Mesendoderm (in vitro differentiated cells): Measurements from ENCODE around the gene PADI4.
A peak's percentile ranks its signal among the peaks of the same experiment; 100 is the strongest.

Experiments
- DNase-seq: peaks from one replicate; pipeline ENCODE4 v3.0.0; 2013
- H2AK5ac ChIP-seq: 2 replicates; pipeline ENCODE4 v1.6.1; 2013; ENCODE audit warnings: low read length, inconsistent platforms
- H2BK120ac ChIP-seq: 2 replicates; pipeline ENCODE4 v1.6.1; 2013; ENCODE audit warnings: low read depth, mild to moderate bottlenecking, low read length, moderate library complexity, mixed read lengths
- H2BK15ac ChIP-seq: replicated peaks from 2 replicates; pipeline ENCODE4 v1.6.1; 2013; ENCODE audit warnings: low read depth, mild to moderate bottlenecking, moderate library complexity
- H2BK5ac ChIP-seq: 2 replicates; pipeline ENCODE4 v1.6.1; 2013; ENCODE audit warnings: low read length, inconsistent platforms
- H3K18ac ChIP-seq: 2 replicates; pipeline ENCODE4 v1.6.1; 2013; ENCODE audit warnings: mild to moderate bottlenecking, low read length, mixed read lengths
- H3K23ac ChIP-seq: one replicate; pipeline ENCODE4 v1.6.1; 2013; ENCODE audit warnings: low read length
- H3K27ac ChIP-seq: 2 replicates; pipeline ENCODE4 v1.5.1; 2013; ENCODE audit warnings: low read depth, mild to moderate bottlenecking, inconsistent platforms, low read length, moderate library complexity
- H3K27me3 ChIP-seq: 2 replicates; pipeline ENCODE4 v1.6.1; 2013; ENCODE audit warnings: low read length, control low read depth, mild to moderate bottlenecking, inconsistent platforms; ENCODE audit not compliant: insufficient read depth, poor library complexity
- H3K36me3 ChIP-seq: 2 replicates; pipeline ENCODE4 v1.6.1; 2013; ENCODE audit warnings: low read length, inconsistent platforms; ENCODE audit not compliant: control insufficient read depth, insufficient read depth
- H3K4ac ChIP-seq: one replicate; pipeline ENCODE4 v1.6.1; 2013; ENCODE audit warnings: low read depth, mild to moderate bottlenecking, low read length, moderate library complexity
- H3K4me1 ChIP-seq: 2 replicates; pipeline ENCODE4 v1.6.1; 2013; ENCODE audit warnings: low read depth, low read length, inconsistent platforms; ENCODE audit not compliant: control insufficient read depth
- H3K4me2 ChIP-seq: 2 replicates; pipeline ENCODE4 v1.6.1; 2013; ENCODE audit warnings: low read length
- H3K4me3 ChIP-seq: 2 replicates; pipeline ENCODE4 v1.5.1; 2013; ENCODE audit warnings: mild to moderate bottlenecking, low read length
- H3K56ac ChIP-seq: one replicate; pipeline ENCODE4 v1.6.1; 2013; ENCODE audit warnings: low read length
- H3K79me1 ChIP-seq: 2 replicates; pipeline ENCODE4 v1.6.1; 2013; ENCODE audit warnings: low read length, inconsistent platforms
- H3K79me2 ChIP-seq: 2 replicates; pipeline ENCODE4 v1.6.1; 2013; ENCODE audit warnings: mild to moderate bottlenecking, low read length; ENCODE audit not compliant: control insufficient read depth, insufficient read depth
- H3K9ac ChIP-seq: 2 replicates; pipeline ENCODE4 v1.6.1; 2013; ENCODE audit warnings: low read length, inconsistent platforms
- H4K5ac ChIP-seq: one replicate; pipeline ENCODE4 v1.6.1; 2013; ENCODE audit warnings: low read length
- H4K8ac ChIP-seq: one replicate; pipeline ENCODE4 v1.6.1; 2013; ENCODE audit warnings: low read depth, mild to moderate bottlenecking, control low read depth, low read length, moderate library complexity
- WGBS: extraction: QIAGEN DNeasy Blood & Tissue Kit; methylation state at CpG from one replicate; pipeline ENCODE4 v1.1.7; 2013; ENCODE audit warnings: low lambda C conversion rate, missing lambda C conversion rate; ENCODE audit not compliant: insufficient coverage; ENCODE audit errors: extremely low coverage; 5-methylcytosine and 5-hydroxymethylcytosine counted together

PADI4 gene

GRCh38 chr1:17280436-17280835, 27.6 kb upstream of the PADI4 start:
- Histone ChIP-seq H4K5ac (no peak overlapping the region), H3K4me2 (no peak overlapping the region), H3K4me3 (no peak overlapping the region), H3K27ac (no peak overlapping the region), H2BK120ac (no peak overlapping the region), H3K56ac (no peak overlapping the region), H3K9ac (no peak overlapping the region), H4K8ac (no peak overlapping the region), H3K27me3 (no peaks in the 10 kb centered on the region), H3K79me1 (no peaks in the 10 kb centered on the region), H2BK5ac (no peak overlapping the region), H2BK15ac (no peak overlapping the region), H3K4me1 (no peaks in the 10 kb centered on the region), H3K23ac (no peak overlapping the region), H3K4ac (no peak overlapping the region), H3K79me2 (no peaks in the 10 kb centered on the region), H2AK5ac (no peak overlapping the region), H3K36me3 (no peaks in the 10 kb centered on the region), H3K18ac (no peak overlapping the region)
- WGBS, result no CpG with 5 or more reads among the region's 7 CpGs
- no peak for DNase-seq

- Histone ChIP-seq H4K8ac (no peak overlapping the region), H2BK120ac (no peak overlapping the region), H3K79me2 (no peaks in the 10 kb centered on the region), H3K9ac (no peak overlapping the region), H3K4me2 (no peak overlapping the region), H3K79me1 (no peaks in the 10 kb centered on the region), H3K4ac (no peak overlapping the region), H3K18ac (no peak overlapping the region), H3K27me3 (no peaks in the 10 kb centered on the region), H3K36me3 (no peaks in the 10 kb centered on the region), H2BK15ac (no peak overlapping the region), H2BK5ac (no peak overlapping the region), H2AK5ac (no peak overlapping the region), H4K5ac (no peak overlapping the region), H3K4me3 (no peak overlapping the region), H3K56ac (no peak overlapping the region), H3K23ac (no peak overlapping the region), H3K27ac (no peak overlapping the region), H3K4me1 (no peaks in the 10 kb centered on the region)
- DNase-seq, result no peak
- WGBS, result no CpG with 5 or more reads among the region's 2 CpGs
These were observed 27.1 kb upstream of the PADI4 start for GRCh38 chr1:17280894-17281293.

- Histone ChIP-seq H3K23ac (no peak overlapping the region), H3K4me2 (no peak overlapping the region), H3K27me3 (no peaks in the 10 kb centered on the region), H4K5ac (no peak overlapping the region), H3K4me1 (no peaks in the 10 kb centered on the region), H2BK5ac (no peak overlapping the region), H3K4me3 (no peak overlapping the region), H3K79me1 (no peaks in the 10 kb centered on the region), H2BK120ac (no peak overlapping the region), H3K56ac (no peak overlapping the region), H3K18ac (no peak overlapping the region), H3K4ac (no peak overlapping the region), H2AK5ac (no peak overlapping the region), H3K27ac (no peak overlapping the region), H4K8ac (no peak overlapping the region), H3K9ac (no peak overlapping the region), H3K36me3 (no peaks in the 10 kb centered on the region), H2BK15ac (no peak overlapping the region), H3K79me2 (no peaks in the 10 kb centered on the region)
- DNase-seq, result no peak
- no CpG with 5 or more reads among the region's 8 CpGs for WGBS
These were observed 26.2 kb upstream of the PADI4 start for GRCh38 chr1:17281775-17282181.

- H3K27ac ChIP-seq, result no peak overlapping the region
- no peak overlapping the region for H3K23ac ChIP-seq
- no peak overlapping the region for H3K56ac ChIP-seq
- H2BK120ac ChIP-seq, result no peak overlapping the region
- H3K4me2 ChIP-seq, result no peak overlapping the region
- no peak overlapping the region for H3K9ac ChIP-seq
- no peak overlapping the region for H2BK15ac ChIP-seq
- H3K79me2 ChIP-seq, result no peaks in the 10 kb centered on the region
- H3K4me1 ChIP-seq, result no peaks in the 10 kb centered on the region
- H4K8ac ChIP-seq, result no peak overlapping the region
- no CpG with 5 or more reads among the region's 5 CpGs for WGBS
- H3K27me3 ChIP-seq, result no peaks in the 10 kb centered on the region
- no peak overlapping the region for H2BK5ac ChIP-seq
- no peak overlapping the region for H4K5ac ChIP-seq
- H3K36me3 ChIP-seq, result no peaks in the 10 kb centered on the region
- H3K18ac ChIP-seq, result no peak overlapping the region
- no peak overlapping the region for H3K4me3 ChIP-seq
- no peaks in the 10 kb centered on the region for H3K79me1 ChIP-seq
- no peak overlapping the region for H3K4ac ChIP-seq
- DNase-seq, result no peak
- no peak overlapping the region for H2AK5ac ChIP-seq
These were observed 25.2 kb upstream of the PADI4 start for GRCh38 chr1:17282836-17283235.

GRCh38 chr1:17286646-17287045, 21.4 kb upstream of the PADI4 start:
- Histone ChIP-seq H2BK15ac (no peak overlapping the region), H3K56ac (no peak overlapping the region), H2BK5ac (no peak overlapping the region), H2AK5ac (no peak overlapping the region), H3K4me3 (no peak overlapping the region), H3K23ac (no peak overlapping the region), H3K79me2 (no peaks in the 10 kb centered on the region), H3K27ac (no peak overlapping the region), H3K36me3 (no peaks in the 10 kb centered on the region), H3K4me2 (no peak overlapping the region), H2BK120ac (no peak overlapping the region), H3K4me1 (no peaks in the 10 kb centered on the region), H3K9ac (no peak overlapping the region), H3K79me1 (no peaks in the 10 kb centered on the region), H3K27me3 (no peaks in the 10 kb centered on the region), H4K5ac (no peak overlapping the region), H3K18ac (no peak overlapping the region), H3K4ac (no peak overlapping the region), H4K8ac (no peak overlapping the region)
- no CpG with 5 or more reads among the region's 5 CpGs for WGBS
- no peak for DNase-seq

GRCh38 chr1:17287130-17287776, 20.7 kb upstream of the PADI4 start:
- no peaks in the 10 kb centered on the region for H3K27me3 ChIP-seq
- no peak overlapping the region for H2BK5ac ChIP-seq
- H2AK5ac ChIP-seq, result no peak overlapping the region
- H3K9ac ChIP-seq, result no peak overlapping the region
- no peaks in the 10 kb centered on the region for H3K79me2 ChIP-seq
- H3K36me3 ChIP-seq, result no peaks in the 10 kb centered on the region
- no peak overlapping the region for H2BK15ac ChIP-seq
- peak; percentile 18 for DNase-seq
- H3K4ac ChIP-seq, result no peak overlapping the region
- no peaks in the 10 kb centered on the region for H3K4me1 ChIP-seq
- no peak overlapping the region for H3K27ac ChIP-seq
- H3K18ac ChIP-seq, result no peak overlapping the region
- H3K4me3 ChIP-seq, result no peak overlapping the region
- no peaks in the 10 kb centered on the region for H3K79me1 ChIP-seq
- H3K4me2 ChIP-seq, result no peak overlapping the region
- WGBS, result no CpG with 5 or more reads among the region's 5 CpGs
- no peak overlapping the region for H3K23ac ChIP-seq
- no peak overlapping the region for H2BK120ac ChIP-seq
- no peak overlapping the region for H4K5ac ChIP-seq
- no peak overlapping the region for H3K56ac ChIP-seq
- no peak overlapping the region for H4K8ac ChIP-seq
